ENCODE data around the gene HS3ST1. TPM values are rescaled to one million over a fixed set of nuclear protein-coding genes. Genes with fewer than 3 reads are reported as not detected.
A peak's percentile ranks its signal among the peaks of the same experiment; 100 is the strongest.

The HS3ST1 gene
- under 1 TPM in 3 of 4 donors, not detected in 1; 0.05 to 0.36 (median 0.21) TPM for total RNA-seq

- no peak for TF ChIP-seq POLR2A (IDR thresholded peaks at IDR 0.05)
- no peak for TF ChIP-seq CTCF (IDR thresholded peaks at IDR 0.05)
- 1 to 2% methylated on average over 29 to 32 of the region's 43 CpGs for WGBS, 2 donors
- intact Hi-C loops (cut with DNase I; ENCODE audit: low total_unique reads) = no loop called here
- H3K4me3 ChIP-seq (ENCODE audit: low read depth, poor library complexity, severe bottlenecking) = peak within 1 kb of the TSS; percentile 55
- DNase-seq (ENCODE audit: low spot score in 2 of 2) = no peak
Observed at GRCh38 chr4:11428231-11428898, at the start of gene HS3ST1. HS3ST1 (minus strand) TSS chr4:11428894; CDS start chr4:11400005, 28,889 bp downstream.

GRCh38 chr4:11475871-11476270 lies 47.2 kb upstream of the HS3ST1 start:
- no peak for DNase-seq (ENCODE audit: low spot score in 2 of 2)
- intact Hi-C loops (cut with DNase I; ENCODE audit: low total_unique reads) = no loop called here
- no peak for TF ChIP-seq POLR2A (IDR thresholded peaks at IDR 0.05)
- TF ChIP-seq CTCF (IDR thresholded peaks at IDR 0.05) = no peak
- WGBS, 2 donors = 63 to 74% methylated on average over 2 of the region's 2 CpGs
- H3K4me3 ChIP-seq (ENCODE audit: low read depth, poor library complexity, severe bottlenecking) = no peak overlapping the region

DNA sequence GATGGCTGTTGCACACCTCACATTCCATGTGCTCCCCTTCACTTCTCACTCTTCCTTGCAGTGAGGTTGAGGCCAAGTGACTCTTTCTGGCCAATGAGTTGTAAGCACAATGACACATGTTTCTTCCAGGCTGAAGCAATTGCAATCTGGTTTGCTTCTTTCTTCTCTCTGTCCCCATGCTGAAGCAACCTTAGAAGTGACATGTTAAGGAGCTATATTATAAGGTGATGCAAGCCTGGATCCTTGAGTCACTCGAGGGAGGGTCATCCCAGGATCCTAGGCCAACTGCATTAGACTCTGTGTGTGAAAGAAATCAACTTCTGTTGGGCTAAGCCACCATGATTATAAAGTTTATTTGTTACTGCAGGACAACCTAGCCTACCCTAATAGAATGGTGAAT lies 45.5 kb upstream of the HS3ST1 start:
- TF ChIP-seq CTCF (IDR thresholded peaks at IDR 0.05) = no peak
- no peak for TF ChIP-seq POLR2A (IDR thresholded peaks at IDR 0.05)
- no peak for DNase-seq (ENCODE audit: low spot score in 2 of 2)
- no peak overlapping the region for H3K4me3 ChIP-seq (ENCODE audit: low read depth, poor library complexity, severe bottlenecking)
- 73 to 83% methylated on average over 1 of the region's 1 CpG for WGBS, 2 donors
- intact Hi-C loops (cut with DNase I; ENCODE audit: low total_unique reads) = no loop called here

- no peak overlapping the region for H3K4me3 ChIP-seq (ENCODE audit: low read depth, poor library complexity, severe bottlenecking)
- intact Hi-C loops (cut with DNase I; ENCODE audit: low total_unique reads) = no loop called here
- 65 to 70% methylated on average over 3 of the region's 3 CpGs for WGBS, 2 donors
- no peak for DNase-seq (ENCODE audit: low spot score in 2 of 2)
- no peak for TF ChIP-seq CTCF (IDR thresholded peaks at IDR 0.05)
- TF ChIP-seq POLR2A (IDR thresholded peaks at IDR 0.05) = no peak
Observed at GRCh38 chr4:11472535-11472934, 43.8 kb upstream of the HS3ST1 start.

- no peak overlapping the region for H3K4me3 ChIP-seq (ENCODE audit: low read depth, poor library complexity, severe bottlenecking)
- TF ChIP-seq POLR2A (IDR thresholded peaks at IDR 0.05) (no peak), CTCF (IDR thresholded peaks at IDR 0.05) (no peak)
- DNase-seq (ENCODE audit: low spot score in 2 of 2) = no peak
- intact Hi-C loops (cut with DNase I; ENCODE audit: low total_unique reads) = no loop called here
- 42 to 43% methylated on average over 4 of the region's 4 CpGs for WGBS, 2 donors
Observed at GRCh38 chr4:11471618-11472017, 42.9 kb upstream of the HS3ST1 start.

GRCh38 chr4:11471046-11471441 lies 42.4 kb upstream of the HS3ST1 start:
- WGBS, 2 donors = 49 to 66% methylated on average over 3 of the region's 3 CpGs
- no peak overlapping the region for H3K4me3 ChIP-seq (ENCODE audit: low read depth, poor library complexity, severe bottlenecking)
- intact Hi-C loops (cut with DNase I; ENCODE audit: low total_unique reads) = no loop called here
- TF ChIP-seq POLR2A (IDR thresholded peaks at IDR 0.05) = no peak
- TF ChIP-seq CTCF (IDR thresholded peaks at IDR 0.05) = no peak
- no peak for DNase-seq (ENCODE audit: low spot score in 2 of 2)

All from lower leg skin (tissue), 4 donors.